CD4-positive, alpha-beta T cell treated with Interleukin-10 for 1 hour (primary cell): ENCODE data around the gene TMEM30A.
A peak's percentile ranks its signal among the peaks of the same experiment; 100 is the strongest.

Experiments
- DNase-seq: peaks from one replicate; pipeline ENCODE4 v3.0.0-alpha.2; 2020

The TMEM30A gene

DNA sequence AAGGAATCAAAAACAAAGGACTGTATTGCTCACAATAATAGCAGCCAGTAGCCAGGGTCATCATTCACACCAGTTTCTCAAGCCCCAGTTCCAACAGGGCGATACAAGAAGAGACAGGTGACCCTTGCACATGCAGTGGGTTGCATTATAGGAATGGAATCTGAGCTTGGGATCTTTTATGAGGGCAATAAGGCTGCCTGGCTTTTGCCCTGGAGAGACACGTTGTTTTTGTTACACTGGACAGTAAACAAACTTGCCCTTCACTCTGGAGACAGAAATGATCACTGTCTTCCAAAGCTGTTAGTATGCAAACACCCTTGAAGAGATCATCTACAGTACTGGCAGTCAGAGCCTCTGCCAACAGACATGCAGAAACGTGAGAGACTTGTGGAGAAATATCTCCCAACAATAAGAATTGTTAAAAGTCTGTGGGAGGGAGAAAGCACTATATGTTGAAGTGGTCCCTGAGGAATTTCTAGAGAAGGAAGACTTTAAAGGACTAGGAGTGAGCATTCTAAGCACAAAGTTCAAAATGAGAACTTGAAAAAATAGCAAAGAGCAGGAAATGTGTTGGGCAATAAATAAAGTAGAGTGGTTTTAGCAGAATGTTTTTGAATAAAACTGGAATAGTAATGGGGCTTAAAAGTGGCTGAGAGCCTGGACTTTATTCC is 72.5 kb downstream of the TMEM30A start:
- DNase-seq, result no peak

- peak; percentile 71 for DNase-seq
These were observed 73.5 kb downstream of the TMEM30A start for GRCh38 chr6:75210885-75211739.

DNA sequence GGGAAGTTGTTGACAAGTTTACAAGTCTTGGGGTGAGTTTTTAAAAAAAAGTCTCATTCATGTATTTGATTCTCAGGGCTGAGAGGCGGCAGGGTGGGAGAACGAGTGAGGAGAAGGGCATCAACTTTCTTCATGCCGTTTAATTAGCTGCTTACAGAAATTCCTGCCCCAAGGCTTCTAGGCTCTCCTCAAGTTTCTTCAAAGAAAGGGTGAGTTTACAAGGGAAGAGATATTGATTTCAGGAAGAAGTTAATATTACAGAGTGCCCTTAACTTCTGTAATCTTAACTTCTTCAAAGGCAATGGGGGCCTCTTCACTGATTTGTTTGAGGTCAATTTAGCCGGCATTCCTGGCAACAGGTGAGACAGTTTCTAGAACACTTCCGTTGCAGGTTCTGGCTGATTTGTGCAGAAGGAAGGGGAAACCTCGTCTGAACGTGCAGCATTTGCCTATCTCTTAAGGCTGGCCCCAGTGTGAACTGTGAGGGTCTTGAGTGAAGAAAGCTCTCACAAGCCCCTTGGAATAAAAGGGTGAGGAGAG is 75.3 kb downstream of the TMEM30A start:
- DNase-seq, result no peak

GRCh38 chr6:75208298-75209183 is 76.1 kb downstream of the TMEM30A start:
- DNase-seq, result peak; percentile 82

DNA sequence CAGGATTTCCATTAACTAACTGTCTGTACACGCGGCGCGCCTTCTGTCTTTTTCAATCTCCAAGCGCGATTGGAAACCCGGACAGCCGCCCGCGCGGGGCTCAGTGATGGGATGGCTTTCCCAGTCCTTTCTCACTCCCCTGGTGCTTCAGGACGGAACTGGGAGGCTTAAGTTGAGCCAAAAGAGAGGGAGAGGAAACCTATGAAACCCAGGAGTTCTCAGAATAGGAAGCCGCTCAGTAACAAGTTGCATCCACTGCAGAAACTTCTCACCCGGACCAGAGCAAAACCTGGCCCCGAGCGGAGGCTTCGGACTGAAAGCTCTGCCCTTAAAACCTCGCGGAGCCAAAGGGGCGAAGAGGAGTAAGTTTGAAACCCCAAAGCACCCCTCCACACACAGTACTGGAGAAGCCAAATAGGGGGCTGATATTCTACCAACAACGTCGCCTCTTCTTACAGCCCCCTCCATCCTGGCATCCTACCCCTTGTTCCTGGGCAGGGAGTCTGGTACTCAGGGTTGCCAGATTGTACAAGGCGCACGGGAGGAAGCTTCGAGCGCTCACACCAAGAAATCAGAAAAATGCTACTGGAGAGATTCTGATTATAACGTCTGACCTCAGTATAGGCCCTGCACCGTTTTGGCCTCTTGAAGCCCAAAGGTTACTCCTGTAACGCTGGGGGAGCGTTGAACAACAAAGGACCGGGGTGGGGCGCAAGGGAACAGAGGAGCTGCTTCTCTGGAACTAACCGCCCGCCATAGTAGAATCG is 77.8 kb downstream of the TMEM30A start:
- no peak for DNase-seq

DNA sequence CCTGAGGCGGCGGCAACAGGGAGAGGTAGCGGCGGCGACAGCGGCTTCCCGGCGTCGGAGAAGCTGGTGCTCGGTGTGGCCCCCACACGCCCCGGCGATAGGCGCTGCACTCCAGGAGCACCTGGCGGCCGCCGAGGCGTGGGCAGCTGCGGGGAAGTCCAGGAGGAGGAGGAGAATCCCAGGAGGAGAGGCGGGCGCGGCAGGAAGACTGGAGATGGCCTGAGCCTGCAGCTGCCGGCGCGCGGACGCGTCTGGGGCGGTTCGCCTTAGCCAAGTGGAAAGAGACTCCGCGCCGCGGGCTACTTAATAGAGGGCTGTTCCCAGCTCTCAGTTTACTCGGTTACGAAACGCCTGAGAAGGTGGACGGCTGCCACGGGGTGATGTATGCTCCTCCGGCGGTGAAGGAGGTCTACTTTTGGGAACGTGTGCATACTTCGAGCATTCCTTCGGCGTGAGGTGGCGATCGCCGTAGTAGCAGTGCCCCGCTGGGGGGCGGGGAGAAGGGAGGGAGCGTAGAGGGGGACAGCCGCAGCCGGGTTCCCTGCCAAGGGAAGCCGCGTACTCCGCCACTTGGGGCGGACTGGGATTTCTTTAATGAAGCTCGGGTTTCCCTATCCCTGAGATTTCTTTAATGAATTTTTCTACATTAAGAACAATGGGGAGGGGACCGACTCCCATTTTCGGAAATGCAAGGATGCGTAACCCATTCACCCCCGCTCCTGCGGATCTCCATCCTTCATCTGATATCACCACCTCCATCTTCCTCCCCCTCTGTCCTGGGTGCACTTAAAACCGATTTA is 78.6 kb downstream of the TMEM30A start, which contains the start of gene COL12A1:
COL12A1 (minus strand) TSS at position 278 of the 800 bp plus-strand sequence. CDS start 3,261 bp downstream, outside the sequence.
- DNase-seq, result no peak

GRCh38 chr6:75204959-75205775 is 79.4 kb downstream of the TMEM30A start:
- DNase-seq, result no peak

GRCh38 chr6:75204217-75204958 is 80.2 kb downstream of the TMEM30A start:
- DNase-seq, result peak; percentile 23

GRCh38 chr6:75203721-75204120 is 80.9 kb downstream of the TMEM30A start:
- DNase-seq, result no peak
